IMR-90 (cell line): ENCODE measurements around the gene SARNP. TPM values are rescaled to one million over a fixed set of nuclear protein-coding genes. Genes with fewer than 3 reads are reported as not detected.

Experiments
- ATAC-seq: fragments of 200-7000 bp; cut with Tn5 transposase; 2 replicates; pipeline ENCODE4 v1.9.1; 2020; ENCODE audit warnings: low read depth, mild to moderate bottlenecking, moderate library complexity
- BruUV-seq: library from RNA; stranded (reverse); fragments of 400-500 nt; replicated peaks from 2 replicates; lab custom pipeline; 2021; lab: Mats Ljungman, UMichigan
- CTCF ChIA-PET: fragments of 300-600 bp; formaldehyde crosslinking; extraction: SDS; loops from one replicate; lab custom pipeline; 2021; ENCODE audit warnings: antibody characterized with exemption; lab: Yijun Ruan, JAX
- POLR2A ChIA-PET: fragments of 300-600 bp; sonication (Branson Sonifier 250); formaldehyde crosslinking; loops from one replicate; lab custom pipeline; 2022; ENCODE audit warnings: antibody characterized with exemption; ENCODE audit not compliant: unreplicated experiment; lab: Charles Lee
- DNase-seq: peaks from one replicate; pipeline ENCODE4 v3.0.0; 2013
- H2AFZ ChIP-seq: replicated peaks from 2 replicates; pipeline ENCODE3; 2013; ENCODE audit warnings: low read length, mild to moderate bottlenecking; ENCODE audit not compliant: poor library complexity
- H2AK5ac ChIP-seq: 2 replicates; pipeline ENCODE4 v1.6.1; 2013; ENCODE audit warnings: low read depth, low read length, inconsistent platforms
- H2AK9ac ChIP-seq: replicated peaks from 2 replicates; pipeline ENCODE3; 2013; ENCODE audit warnings: mild to moderate bottlenecking, low read depth, low read length, moderate library complexity; ENCODE audit not compliant: poor library complexity
- H2BK120ac ChIP-seq: 2 replicates; pipeline ENCODE4 v1.6.1; 2013; ENCODE audit warnings: low read depth, low read length, inconsistent platforms
- H2BK15ac ChIP-seq: 3 replicates; pipeline ENCODE4 v1.6.1; 2013; ENCODE audit warnings: low read depth, low read length, inconsistent platforms
- H2BK20ac ChIP-seq: 2 replicates; pipeline ENCODE4 v1.6.1; 2013; ENCODE audit warnings: low read depth, mild to moderate bottlenecking, inconsistent platforms, low read length, moderate library complexity
- H2BK5ac ChIP-seq: 2 replicates; pipeline ENCODE4 v1.6.1; 2013; ENCODE audit warnings: mild to moderate bottlenecking, low read depth, low read length, inconsistent platforms; ENCODE audit not compliant: poor library complexity, severe bottlenecking
- H3K14ac ChIP-seq: replicated peaks from 2 replicates; pipeline ENCODE4 v1.6.1; 2013; ENCODE audit warnings: low read depth, low read length, inconsistent platforms
- H3K18ac ChIP-seq: 2 replicates; pipeline ENCODE4 v1.6.1; 2013; ENCODE audit warnings: low read depth, low read length, control low read depth
- H3K23ac ChIP-seq: 2 replicates; pipeline ENCODE4 v1.6.1; 2013; ENCODE audit warnings: low read depth, low read length, inconsistent platforms
- H3K27ac ChIP-seq: 2 replicates; pipeline ENCODE4 v1.5.1; 2013; ENCODE audit warnings: mild to moderate bottlenecking, control low read depth, low read length; ENCODE audit not compliant: insufficient read depth
- H3K27me3 ChIP-seq: 2 replicates; pipeline ENCODE4 v1.6.1; 2013; ENCODE audit warnings: low read length; ENCODE audit not compliant: control insufficient read depth, insufficient read depth
- H3K36me3 ChIP-seq: 2 replicates; pipeline ENCODE4 v1.6.1; 2013; ENCODE audit warnings: low read length, mixed read lengths; ENCODE audit not compliant: control insufficient read depth, insufficient read depth
- H3K4ac ChIP-seq: 2 replicates; pipeline ENCODE4 v1.6.1; 2013; ENCODE audit warnings: low read depth, low read length, inconsistent platforms
- H3K4me1 ChIP-seq: 2 replicates; pipeline ENCODE4 v1.6.1; 2013; ENCODE audit warnings: low read length, mixed read lengths; ENCODE audit not compliant: control insufficient read depth, insufficient read depth
- H3K4me2 ChIP-seq: 2 replicates; pipeline ENCODE4 v1.6.1; 2013; ENCODE audit warnings: low read depth, mild to moderate bottlenecking, control low read depth, low read length, moderate library complexity
- H3K4me3 ChIP-seq: 2 replicates; pipeline ENCODE4 v1.5.1; 2013; ENCODE audit warnings: low read depth, mild to moderate bottlenecking, control low read depth, low read length, moderate library complexity; ENCODE audit not compliant: insufficient read depth
- H3K56ac ChIP-seq: 2 replicates; pipeline ENCODE4 v1.6.1; 2013; ENCODE audit warnings: low read length, inconsistent platforms; ENCODE audit not compliant: insufficient read depth; ENCODE audit errors: extremely low read depth
- H3K79me1 ChIP-seq, 2 experiments: 2 replicates each; pipeline ENCODE4 v1.6.1; 2013; ENCODE audit warnings: low read length in 2 of 2, inconsistent platforms in 1 of 2, low read depth in 1 of 2
- H3K9ac ChIP-seq: 2 replicates; pipeline ENCODE4 v1.6.1; 2013; ENCODE audit warnings: low read depth, low read length, control low read depth
- H3K9me1 ChIP-seq: 2 replicates; pipeline ENCODE4 v1.6.1; 2013; ENCODE audit warnings: low read length, inconsistent platforms; ENCODE audit not compliant: insufficient read depth
- H3K9me3 ChIP-seq: 2 replicates; pipeline ENCODE4 v1.6.1; 2013; ENCODE audit warnings: low read length; ENCODE audit not compliant: control insufficient read depth, insufficient read depth
- H4K20me1 ChIP-seq: 2 replicates; pipeline ENCODE4 v1.6.1; 2013; ENCODE audit warnings: low read length, inconsistent platforms; ENCODE audit not compliant: insufficient read depth
- H4K5ac ChIP-seq: 2 replicates; pipeline ENCODE4 v1.6.1; 2013; ENCODE audit warnings: mild to moderate bottlenecking, low read depth, low read length, control low read depth
- H4K8ac ChIP-seq, 2 experiments: 2 replicates each; pipeline ENCODE4 v1.6.1; 2013; ENCODE audit warnings: low read depth in 2 of 2, low read length in 2 of 2, control low read depth in 1 of 2, inconsistent platforms in 1 of 2
- H4K91ac ChIP-seq: 2 replicates; pipeline ENCODE4 v1.6.1; 2013; ENCODE audit warnings: low read depth, low read length, inconsistent platforms; ENCODE audit not compliant: insufficient read depth
- BHLHE40 ChIP-seq: fragments of 150-350 bp; IDR thresholded peaks from 2 replicates; pipeline ENCODE4 v1.6.1; 2016; ENCODE audit warnings: mild to moderate bottlenecking, low read depth, low read length
- MAFK ChIP-seq: IDR thresholded peaks from 2 replicates; pipeline ENCODE4 v1.6.1; 2012; ENCODE audit warnings: low read depth, low read length, improper control_type of control experiment
- MAZ ChIP-seq: IDR thresholded peaks from 2 replicates; pipeline ENCODE4 v1.6.1; 2012; ENCODE audit warnings: low read depth, mild to moderate bottlenecking, low read length, improper control_type of control experiment, moderate library complexity, borderline replicate concordance
- MXI1 ChIP-seq: IDR thresholded peaks from 2 replicates; pipeline ENCODE4 v1.6.1; 2012; ENCODE audit warnings: low read depth, mild to moderate bottlenecking, low read length, moderate library complexity, borderline replicate concordance
- NFE2L2 ChIP-seq: fragments of 150-350 bp; IDR thresholded peaks from 2 replicates; pipeline ENCODE4 v1.6.1; 2016; ENCODE audit warnings: low read depth, mild to moderate bottlenecking, low read length
- POLR2A ChIP-seq: IDR thresholded peaks from 2 replicates; pipeline ENCODE4 v1.6.1; 2012; ENCODE audit warnings: mild to moderate bottlenecking, low read depth, low read length
- RAD21 ChIP-seq: IDR thresholded peaks from 2 replicates; pipeline ENCODE4 v1.6.1; 2012; ENCODE audit warnings: low read length, improper control_type of control experiment
- RFX5 ChIP-seq: IDR thresholded peaks from 2 replicates; pipeline ENCODE4 v1.8.0; 2012; ENCODE audit warnings: low read depth, mild to moderate bottlenecking, low read length, moderate library complexity
- WGBS, 2 experiments: methylation state at CpG; one replicate each; pipeline versions ENCODE4 v1.1.5 to v1.1.7; 2013; ENCODE audit warnings: missing lambda C conversion rate in 2 of 2; ENCODE audit not compliant: insufficient read length in 1 of 2; ENCODE audit errors: extremely low coverage in 2 of 2; 5-methylcytosine and 5-hydroxymethylcytosine counted together
- dilution Hi-C: fragments of 300-500 bp; cut with HindIII; formaldehyde crosslinking; loops from one replicate; pipeline ENCODE4 v1.14.3; 2018; ENCODE audit warnings: low sequenced_read_pairs; ENCODE audit not compliant: unreplicated experiment
- in situ Hi-C: fragments of 300-500 bp; cut with MboI; formaldehyde crosslinking; loops from 3 replicates; pipeline ENCODE4 v1.14.3; 2019; ENCODE audit warnings: low sequenced_read_pairs, inconsistent platforms, mixed read lengths
- intact Hi-C: fragments of 100-400 bp; cut with micrococcal nuclease; formaldehyde crosslinking; loops from 2 replicates; pipeline ENCODE4 v1.10.0; 2022
- polyA plus RNA-seq, 3 experiments: library from polyadenylated mRNA; depleted of rRNA; stranded (reverse); fragments of >200 nt; gene quantifications; 2 replicates each; pipeline ENCODE4 v1.2.3, GENCODE V29; 2012; ENCODE audit warnings: low replicate concordance in 1 of 3
- total RNA-seq: library from RNA; depleted of rRNA; stranded (reverse); fragments of >200 nt; gene quantifications from 2 replicates; pipeline ENCODE4 v1.2.3, GENCODE V29; 2012
- TF ChIP-seq, protein P1 (sequence below): conservative IDR thresholded peaks from 2 replicates; pipeline ENCODE4 v1.5.1; 2012; ENCODE audit warnings: mild to moderate bottlenecking, low read depth, low read length, improper control_type of control experiment

SARNP gene
- total and polyA plus RNA-seq, 2 of the 4 experiments (the other 2 are of a cell fraction) = 46.8 to 103 TPM

DNA sequence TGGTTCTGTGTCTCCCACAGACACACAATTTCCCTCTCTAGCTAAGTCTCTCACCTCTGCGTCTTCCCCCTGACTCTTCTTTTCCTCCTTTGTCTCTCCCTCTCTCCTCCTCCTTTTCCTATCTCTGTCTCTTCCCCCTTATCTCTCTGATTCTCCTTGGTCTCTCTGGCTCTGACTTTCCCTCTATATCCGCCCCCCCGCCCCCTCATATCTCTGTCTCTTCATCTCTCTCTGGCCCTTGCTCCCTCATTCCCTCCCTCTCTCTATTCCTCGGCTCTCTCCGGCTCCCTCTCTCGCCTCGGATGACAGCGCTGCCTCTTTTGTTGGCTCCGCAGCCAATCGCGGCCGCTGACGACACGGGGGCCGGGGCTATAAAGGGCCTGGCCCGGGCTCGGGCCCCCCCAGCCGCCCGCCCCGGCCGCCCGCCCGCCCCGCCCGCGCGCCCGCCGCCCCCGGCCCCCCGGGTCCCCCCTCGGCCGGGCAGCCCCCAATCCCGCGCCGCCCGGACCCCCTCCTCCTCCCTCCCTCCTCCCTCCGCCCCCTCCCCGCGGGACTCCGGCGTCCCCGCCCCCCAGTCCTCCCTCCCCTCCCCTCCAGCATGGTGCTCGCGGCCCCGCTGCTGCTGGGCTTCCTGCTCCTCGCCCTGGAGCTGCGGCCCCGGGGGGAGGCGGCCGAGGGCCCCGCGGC, 74.7 kb downstream of the SARNP start, which contains the start of gene GDF11:
GDF11 (plus strand) TSS at position 404 of the 687 bp plus-strand sequence; CDS start at position 599, 195 bp downstream.
- H3K27me3 ChIP-seq = no peaks in the 10 kb centered on the region
- H3K27ac ChIP-seq = peak within 1 kb of the TSS; percentile 48
- peak within 1 kb of the TSS; percentile 84 for H3K9ac ChIP-seq
- peak within 1 kb of the TSS; percentile 77 for H3K4ac ChIP-seq
- H3K4me3 ChIP-seq = peak within 1 kb of the TSS; percentile 97
- H2AFZ ChIP-seq = peak within 1 kb of the TSS; percentile 92
- intact Hi-C loops = loop anchor here (5.0 kb wide), 2 partner anchors 74 to 189 kb away; partner anchors contain the start of genes DGKA, ORMDL2 and SARNP
- in situ Hi-C loops = no loop called here
- ChIA-PET CTCF (interaction anchor here (1.5 kb wide), 1 partner anchor 193 kb away, joined by 3 read pairs; no protein-coding TSS in a partner anchor), POLR2A (no interaction called here)
- 0 out of 2 replicates have a peak within 1 kb of the TSS, but pooled peaks have one; percentile 33 for H4K5ac ChIP-seq
- peaks cover 19% of the 10 kb centered on the region for H3K4me1 ChIP-seq
- H4K20me1 ChIP-seq = peaks cover 7% of the 10 kb centered on the region
- H2BK120ac ChIP-seq = peak within 1 kb of the TSS; percentile 41; the same call in 1 of the 2 replicates
- dilution Hi-C loops = no loop called here
- peak within 1 kb of the TSS; percentile 54; the same call in 1 of the 2 replicates for H3K56ac ChIP-seq
- peaks cover 10% of the 10 kb centered on the region; the same call in 1 of the 2 replicates for H3K9me1 ChIP-seq
- H2BK5ac ChIP-seq = peak within 1 kb of the TSS; percentile 37
- no peak for TF ChIP-seq MAFK
- TF ChIP-seq MXI1 = 0 out of 2 replicates have a peak, but pooled peaks have one; percentile 19
- TF ChIP-seq RAD21 = no peak
- TF ChIP-seq, protein P1, sequence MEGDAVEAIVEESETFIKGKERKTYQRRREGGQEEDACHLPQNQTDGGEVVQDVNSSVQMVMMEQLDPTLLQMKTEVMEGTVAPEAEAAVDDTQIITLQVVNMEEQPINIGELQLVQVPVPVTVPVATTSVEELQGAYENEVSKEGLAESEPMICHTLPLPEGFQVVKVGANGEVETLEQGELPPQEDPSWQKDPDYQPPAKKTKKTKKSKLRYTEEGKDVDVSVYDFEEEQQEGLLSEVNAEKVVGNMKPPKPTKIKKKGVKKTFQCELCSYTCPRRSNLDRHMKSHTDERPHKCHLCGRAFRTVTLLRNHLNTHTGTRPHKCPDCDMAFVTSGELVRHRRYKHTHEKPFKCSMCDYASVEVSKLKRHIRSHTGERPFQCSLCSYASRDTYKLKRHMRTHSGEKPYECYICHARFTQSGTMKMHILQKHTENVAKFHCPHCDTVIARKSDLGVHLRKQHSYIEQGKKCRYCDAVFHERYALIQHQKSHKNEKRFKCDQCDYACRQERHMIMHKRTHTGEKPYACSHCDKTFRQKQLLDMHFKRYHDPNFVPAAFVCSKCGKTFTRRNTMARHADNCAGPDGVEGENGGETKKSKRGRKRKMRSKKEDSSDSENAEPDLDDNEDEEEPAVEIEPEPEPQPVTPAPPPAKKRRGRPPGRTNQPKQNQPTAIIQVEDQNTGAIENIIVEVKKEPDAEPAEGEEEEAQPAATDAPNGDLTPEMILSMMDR = no peak
- TF ChIP-seq NFE2L2 = no peak
- peak; percentile 75; the same call in 1 of the 2 replicates for TF ChIP-seq MAZ
- TF ChIP-seq POLR2A = peak; percentile 69
- no peak for TF ChIP-seq BHLHE40
- no peak for TF ChIP-seq RFX5
- DNase-seq = peak; percentile 74
- H2AK5ac ChIP-seq = peak within 1 kb of the TSS; percentile 77; the same call in 1 of the 2 replicates
- peak within 1 kb of the TSS; percentile 74 to 76; a peak in 2 of 4 replicates for H4K8ac ChIP-seq
- H3K18ac ChIP-seq = peak within 1 kb of the TSS; percentile 20; the same call in 1 of the 2 replicates
- H2BK20ac ChIP-seq = no peak within 1 kb of the TSS
- peaks cover 2 to 26% of the 10 kb centered on the region in 2 experiments; a peak in 2 of 4 replicates for H3K79me1 ChIP-seq
- 0% methylated on average over 13 of the region's 53 CpGs; no CpG with 5 or more reads in 1 of the 2 experiments for WGBS, 2 experiments
- BruUV-seq = no TSS peak
- H3K9me3 ChIP-seq = no peaks in the 10 kb centered on the region
- H3K23ac ChIP-seq = peak within 1 kb of the TSS; percentile 94
- peak; percentile 72 for ATAC-seq
- H2AK9ac ChIP-seq = peak within 1 kb of the TSS; percentile 92
- H3K4me2 ChIP-seq = peak within 1 kb of the TSS; percentile 99
- no peak within 1 kb of the TSS for H2BK15ac ChIP-seq
- peak within 1 kb of the TSS; percentile 84 for H3K14ac ChIP-seq
- peak within 1 kb of the TSS; percentile 41 for H4K91ac ChIP-seq
- H3K36me3 ChIP-seq = no peaks in the 10 kb centered on the region
